Osteocyte (in vitro differentiated cells): ENCODE measurements around the gene FUZ. TPM values are rescaled to one million over a fixed set of nuclear protein-coding genes. Genes with fewer than 3 reads are reported as not detected.

Source experiments
- DNase-seq: peaks from one replicate; pipeline ENCODE4 v3.0.0; 2021; ENCODE audit warnings: mixed read lengths; ENCODE audit not compliant: unreplicated experiment; ENCODE audit errors: extremely low spot score
- H3K27ac Mint-ChIP-seq: one replicate; pipeline ENCODE4 v1.8.0; 2021; ENCODE audit warnings: mild to moderate bottlenecking, mixed read lengths; ENCODE audit not compliant: unreplicated experiment
- H3K27me3 Mint-ChIP-seq: one replicate; pipeline ENCODE4 v1.8.0; 2021; ENCODE audit warnings: mixed read lengths; ENCODE audit not compliant: unreplicated experiment
- H3K36me3 Mint-ChIP-seq: one replicate; pipeline ENCODE4 v1.8.0; 2021; ENCODE audit warnings: mixed read lengths; ENCODE audit not compliant: unreplicated experiment
- H3K4me1 Mint-ChIP-seq: one replicate; pipeline ENCODE4 v1.8.0; 2021; ENCODE audit warnings: mixed read lengths; ENCODE audit not compliant: unreplicated experiment
- H3K4me3 Mint-ChIP-seq: one replicate; pipeline ENCODE4 v1.8.0; 2021; ENCODE audit warnings: mild to moderate bottlenecking, moderate library complexity, mixed read lengths; ENCODE audit not compliant: unreplicated experiment
- H3K9me3 Mint-ChIP-seq: one replicate; pipeline ENCODE4 v1.8.0; 2021; ENCODE audit warnings: mixed read lengths; ENCODE audit not compliant: unreplicated experiment
- CTCF ChIP-seq: fragments of 200-600 bp; sonication (generic); IDR thresholded peaks from 2 replicates; pipeline ENCODE4 v1.5.0; 2021; ENCODE audit warnings: antibody characterized with exemption, mild to moderate bottlenecking, moderate library complexity
- total RNA-seq: library from RNA; stranded (reverse); gene quantifications from 2 replicates; pipeline ENCODE4 v1.2.1, GENCODE V29; 2021

The FUZ gene
- total RNA-seq, 1 donor from 2014 or later: 24.4 TPM

DNA sequence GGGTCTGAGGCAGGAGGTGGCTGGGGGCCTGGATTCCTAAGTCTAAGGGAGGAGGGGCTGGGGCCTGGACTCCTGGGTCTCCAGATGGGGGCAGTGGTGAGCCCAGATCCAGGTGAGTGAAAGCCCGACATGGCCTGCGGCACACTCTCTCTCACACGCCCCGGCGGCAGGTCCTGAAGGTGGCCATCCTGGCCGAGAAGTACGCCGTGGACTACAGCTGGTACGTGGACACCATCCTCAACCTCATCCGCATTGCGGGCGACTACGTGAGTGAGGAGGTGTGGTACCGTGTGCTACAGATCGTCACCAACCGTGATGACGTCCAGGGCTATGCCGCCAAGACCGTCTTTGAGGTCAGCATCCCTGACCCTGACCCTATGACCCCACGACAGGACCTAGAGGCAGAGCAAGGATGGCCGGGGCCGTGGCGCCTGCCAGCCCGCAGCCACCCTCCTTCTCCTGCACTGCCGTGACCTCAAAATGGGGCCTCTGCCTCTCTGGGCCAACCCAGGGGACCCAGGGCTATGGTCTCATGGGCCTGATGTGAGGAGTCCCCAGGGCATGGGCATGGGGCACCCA lies 13.2 kb downstream of the FUZ start:
- H3K36me3 Mint-ChIP-seq: peaks cover 24% of the 10 kb centered on the region
- peaks cover 2% of the 10 kb centered on the region for H3K4me1 Mint-ChIP-seq
- peak; percentile 17 for TF ChIP-seq CTCF
- no peak overlapping the region for H3K4me3 Mint-ChIP-seq
- no peak for DNase-seq
- no peaks in the 10 kb centered on the region for H3K27me3 Mint-ChIP-seq
- no peak overlapping the region for H3K27ac Mint-ChIP-seq
- no peaks in the 10 kb centered on the region for H3K9me3 Mint-ChIP-seq

- TF ChIP-seq CTCF: no peak
- DNase-seq: no peak
- Mint-ChIP-seq H3K4me1 (peaks cover 2% of the 10 kb centered on the region), H3K36me3 (peaks cover 24% of the 10 kb centered on the region), H3K27ac (no peak overlapping the region), H3K9me3 (no peaks in the 10 kb centered on the region), H3K27me3 (no peaks in the 10 kb centered on the region), H3K4me3 (no peak overlapping the region)
These were observed 13.8 kb downstream of the FUZ start for GRCh38 chr19:49799271-49799797.

- Mint-ChIP-seq H3K36me3 (peaks cover 23% of the 10 kb centered on the region), H3K4me1 (peaks cover 2% of the 10 kb centered on the region), H3K27ac (no peak overlapping the region), H3K9me3 (no peaks in the 10 kb centered on the region), H3K27me3 (no peaks in the 10 kb centered on the region), H3K4me3 (no peak overlapping the region)
- no peak for TF ChIP-seq CTCF
- no peak for DNase-seq
These were observed 14.5 kb downstream of the FUZ start for GRCh38 chr19:49798574-49798973.

- no peak overlapping the region for H3K4me3 Mint-ChIP-seq
- no peaks in the 10 kb centered on the region for H3K9me3 Mint-ChIP-seq
- no peaks in the 10 kb centered on the region for H3K4me1 Mint-ChIP-seq
- peaks cover 28% of the 10 kb centered on the region for H3K36me3 Mint-ChIP-seq
- H3K27me3 Mint-ChIP-seq: no peaks in the 10 kb centered on the region
- no peak overlapping the region for H3K27ac Mint-ChIP-seq
- DNase-seq: no peak
- TF ChIP-seq CTCF: no peak
These were observed 17.5 kb downstream of the FUZ start for GRCh38 chr19:49795615-49796014.

DNA sequence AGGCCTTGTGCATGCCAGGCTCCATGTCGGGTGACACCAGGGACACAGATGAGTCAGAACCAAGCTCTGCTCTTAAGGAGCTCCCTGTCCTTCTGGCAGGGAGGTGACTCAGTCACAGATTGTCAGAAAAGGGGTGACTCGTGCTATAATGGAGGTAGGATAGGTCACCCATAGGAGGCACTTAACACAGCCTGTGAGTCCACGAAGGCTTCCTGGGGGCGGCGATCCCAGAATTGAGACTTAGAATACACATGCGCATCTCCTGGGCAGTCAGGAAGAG lies 19.6 kb downstream of the FUZ start:
- no peak overlapping the region for H3K4me3 Mint-ChIP-seq
- no peaks in the 10 kb centered on the region for H3K9me3 Mint-ChIP-seq
- peaks cover 31% of the 10 kb centered on the region for H3K36me3 Mint-ChIP-seq

More for the DNA sequence above, 19.6 kb downstream of the FUZ start:
- no peaks in the 10 kb centered on the region for H3K27me3 Mint-ChIP-seq
- no peak overlapping the region for H3K27ac Mint-ChIP-seq
- TF ChIP-seq CTCF: no peak
- H3K4me1 Mint-ChIP-seq: no peaks in the 10 kb centered on the region
- no peak for DNase-seq
